Lung (tissue), 12 donors: ENCODE results near the gene SETD1B. TPM values are rescaled to one million over a fixed set of nuclear protein-coding genes. Genes with fewer than 3 reads are reported as not detected.

ENCODE experiments used
- ATAC-seq: fragments of 200-7000 bp; cut with Tn5 transposase; one replicate; pipeline ENCODE4 v1.9.1; 2020; ENCODE audit warnings: moderate number of reproducible peaks; ENCODE audit not compliant: insufficient read depth, low FRiP score
- DNase-seq, 3 donors: peaks; one replicate each; pipeline ENCODE4 v3.0.0-alpha.2; 2013 to 2017
- H3K27ac ChIP-seq, 2 donors: one replicate each; pipeline ENCODE4 v1.5.1; 2013; ENCODE audit warnings: mild to moderate bottlenecking in 2 of 2, moderate library complexity in 2 of 2, control low read depth in 1 of 2, inconsistent platforms in 1 of 2, low read depth in 1 of 2, low read length in 1 of 2
- H3K27me3 ChIP-seq, 3 donors: one replicate each; pipeline ENCODE4 v1.5.1; 2013; ENCODE audit warnings: low read length in 2 of 3; ENCODE audit not compliant: control insufficient read depth in 3 of 3, insufficient read depth in 3 of 3
- H3K36me3 ChIP-seq, 4 donors: one replicate each; pipeline ENCODE4 v1.5.1; 2013; ENCODE audit warnings: low read length in 4 of 4, mild to moderate bottlenecking in 1 of 4, moderate library complexity in 1 of 4; ENCODE audit not compliant: control insufficient read depth in 4 of 4, insufficient read depth in 4 of 4
- H3K4me1 ChIP-seq, 5 donors: one replicate each; pipeline ENCODE4 v1.5.1; 2013; ENCODE audit warnings: low read length in 5 of 5, mild to moderate bottlenecking in 2 of 5, moderate library complexity in 1 of 5; ENCODE audit not compliant: control insufficient read depth in 5 of 5, insufficient read depth in 5 of 5
- H3K4me3 ChIP-seq: one replicate; pipeline ENCODE4 v1.5.1; 2013; ENCODE audit warnings: mild to moderate bottlenecking, control low read depth, moderate library complexity
- H3K9ac ChIP-seq, 2 donors: one replicate each; pipeline ENCODE4 v1.5.1; 2013; ENCODE audit warnings: low read length in 2 of 2, control low read depth in 1 of 2; ENCODE audit not compliant: insufficient read depth in 1 of 2
- H3K9me3 ChIP-seq, 4 donors: one replicate each; pipeline ENCODE4 v1.5.1; 2013; ENCODE audit warnings: low read length in 3 of 4, mild to moderate bottlenecking in 1 of 4, moderate library complexity in 1 of 4; ENCODE audit not compliant: control insufficient read depth in 4 of 4, insufficient read depth in 3 of 4
- CTCF ChIP-seq: IDR thresholded peaks from 2 replicates; pipeline ENCODE4 v1.5.1; 2012; ENCODE audit warnings: mild to moderate bottlenecking; ENCODE audit errors: control extremely low read depth, extremely low read depth
- WGBS, 2 donors: extraction: QIAGEN DNeasy Blood & Tissue Kit; methylation state at CpG; one replicate each; pipeline ENCODE4 v1.1.7; 2013; 5-methylcytosine and 5-hydroxymethylcytosine counted together
- polyA plus RNA-seq, 2 donors: library from polyadenylated mRNA; stranded (reverse); fragments of 200-250 nt; gene quantifications; one replicate each; pipeline ENCODE4 v1.2.1, GENCODE V29; 2013
- total RNA-seq, 2 donors: library from RNA; depleted of rRNA in 1 of 2; stranded (reverse); fragments of >200 nt in 1 of 2; gene quantifications; one replicate each; pipeline ENCODE4 v1.2.1, GENCODE V29; 2014 to 2021
- donor health status: control.
- donor health status: control.
- donor health status: Bipolar disorder and iron deficiency.
- donor health status: healthy.
- donor health status: DM: yes; HTN: yes; CAD: no.

The SETD1B gene
- total and polyA plus RNA-seq, 4 donors: 7.3 to 28.1 (median 10.4) TPM

DNA sequence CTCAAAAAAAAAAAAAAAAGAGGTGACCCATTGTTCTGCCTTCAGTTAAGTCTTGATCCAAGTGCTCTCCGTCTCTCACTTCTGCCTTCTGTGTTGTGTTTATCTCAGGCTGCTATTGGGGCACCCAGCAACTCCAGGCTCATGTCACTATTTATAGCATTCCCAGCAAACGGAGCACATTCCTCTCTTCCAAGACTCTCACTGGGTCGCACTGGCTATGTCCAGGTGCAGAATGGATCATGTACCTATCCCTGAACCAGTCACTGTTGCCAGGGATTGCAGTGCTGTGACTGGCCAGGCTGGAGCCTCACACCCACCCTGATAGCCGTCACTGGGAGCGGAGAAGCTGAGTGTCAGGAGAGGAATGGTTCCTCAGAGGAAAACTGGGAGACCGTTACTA lies 41.5 kb upstream of the SETD1B start:
- H3K4me3 ChIP-seq: no peak overlapping the region
- no peak for TF ChIP-seq CTCF
- ATAC-seq: no peak

GRCh38 chr12:121764808-121765207 lies 39.0 kb upstream of the SETD1B start:
- Histone ChIP-seq H3K27me3 (no peaks in the 10 kb centered on the region), H3K4me3 (no peak overlapping the region), H3K9ac (no peak overlapping the region), H3K9me3 (peaks cover 0 to 2% (median 0%) of the 10 kb centered on the region in 4 donors), H3K4me1 (peaks cover 0 to 6% (median 0%) of the 10 kb centered on the region in 5 donors), H3K27ac (no peak overlapping the region), H3K36me3 (peaks cover 0 to 13% (median 0%) of the 10 kb centered on the region in 4 donors)
- ATAC-seq: no peak
- DNase-seq: no peak
- no peak for TF ChIP-seq CTCF
- WGBS, 2 donors: 93 to 100% methylated on average over 3 of the region's 3 CpGs

More for the DNA sequence above, 41.5 kb upstream of the SETD1B start:
- Histone ChIP-seq H3K36me3 (peaks cover 0 to 13% (median 0%) of the 10 kb centered on the region in 4 donors), H3K9me3 (peaks cover 0 to 2% (median 0%) of the 10 kb centered on the region in 4 donors), H3K27ac (no peak overlapping the region), H3K27me3 (no peaks in the 10 kb centered on the region), H3K4me1 (peaks cover 0 to 4% (median 0%) of the 10 kb centered on the region in 5 donors), H3K9ac (no peak overlapping the region)
- WGBS, 2 donors: 76 to 84% methylated on average over 6 of the region's 6 CpGs
- no peak for DNase-seq

DNA sequence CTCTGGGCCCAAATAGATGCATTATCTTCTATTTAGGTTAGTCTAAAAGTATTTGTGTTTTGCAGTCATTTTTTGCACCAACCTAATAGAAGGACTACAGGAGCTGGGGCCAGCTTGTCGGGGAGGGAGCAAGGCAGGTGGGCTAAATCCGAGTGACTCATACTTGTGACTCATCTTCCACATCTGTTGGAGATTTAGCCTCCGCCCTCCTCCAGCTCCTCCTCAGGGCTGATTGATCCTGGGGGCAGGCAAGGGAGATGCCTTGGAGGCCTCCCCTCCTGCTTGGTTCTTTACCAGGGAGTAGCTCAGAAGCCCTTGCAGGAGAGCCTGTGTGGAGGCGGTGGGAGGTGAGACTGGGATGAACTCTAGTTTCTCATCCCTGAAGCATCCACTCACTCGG lies 38.2 kb upstream of the SETD1B start:
- Histone ChIP-seq H3K4me1 (peaks cover 0 to 11% (median 0%) of the 10 kb centered on the region in 5 donors), H3K36me3 (peaks cover 0 to 13% (median 0%) of the 10 kb centered on the region in 4 donors), H3K4me3 (no peak overlapping the region), H3K9ac (no peak overlapping the region), H3K27ac (no peak overlapping the region), H3K9me3 (peaks cover 0 to 2% (median 0%) of the 10 kb centered on the region in 4 donors), H3K27me3 (no peaks in the 10 kb centered on the region)
- DNase-seq (no peak), ATAC-seq (no peak)
- no peak for TF ChIP-seq CTCF
- 88 to 93% methylated on average over 5 of the region's 5 CpGs for WGBS, 2 donors
